Mononuclear cell (primary cell): ENCODE measurements around the gene GSTA2. TPM values are rescaled to one million over a fixed set of nuclear protein-coding genes. Genes with fewer than 3 reads are reported as not detected.

Experiments used
- H3K27me3 ChIP-seq: 2 replicates; pipeline ENCODE4 v1.6.0; 2011; ENCODE audit warnings: low read length, control low read depth; ENCODE audit not compliant: insufficient read depth
- H3K4me1 ChIP-seq: 2 replicates; pipeline ENCODE4 v1.5.1; 2011; ENCODE audit warnings: mild to moderate bottlenecking, low read length, control low read depth; ENCODE audit not compliant: insufficient read depth
- H3K4me3 ChIP-seq: 2 replicates; pipeline ENCODE4 v1.5.1; 2011; ENCODE audit warnings: mild to moderate bottlenecking, low read length, moderate library complexity
- H3K9me3 ChIP-seq: 2 replicates; pipeline ENCODE4 v1.5.1; 2011; ENCODE audit warnings: low read depth, mild to moderate bottlenecking, control low read depth, low read length
- total RNA-seq: library from RNA; depleted of rRNA; stranded (reverse); fragments of >200 nt; gene quantifications from one replicate; pipeline ENCODE4 v1.2.3, GENCODE V29; 2012

The GSTA2 gene
- total RNA-seq, 1 donor = not detected

- no peaks in the 10 kb centered on the region for H3K9me3 ChIP-seq
- no peaks in the 10 kb centered on the region for H3K4me1 ChIP-seq
- H3K4me3 ChIP-seq = no peak overlapping the region
- no peaks in the 10 kb centered on the region for H3K27me3 ChIP-seq
Measured at GRCh38 chr6:52741872-52742271, 21.4 kb downstream of the GSTA2 start.

GRCh38 chr6:52739627-52740026 lies 23.6 kb downstream of the GSTA2 start:
- Histone ChIP-seq H3K4me1 (no peaks in the 10 kb centered on the region), H3K4me3 (no peak overlapping the region), H3K27me3 (no peaks in the 10 kb centered on the region), H3K9me3 (no peaks in the 10 kb centered on the region)

DNA sequence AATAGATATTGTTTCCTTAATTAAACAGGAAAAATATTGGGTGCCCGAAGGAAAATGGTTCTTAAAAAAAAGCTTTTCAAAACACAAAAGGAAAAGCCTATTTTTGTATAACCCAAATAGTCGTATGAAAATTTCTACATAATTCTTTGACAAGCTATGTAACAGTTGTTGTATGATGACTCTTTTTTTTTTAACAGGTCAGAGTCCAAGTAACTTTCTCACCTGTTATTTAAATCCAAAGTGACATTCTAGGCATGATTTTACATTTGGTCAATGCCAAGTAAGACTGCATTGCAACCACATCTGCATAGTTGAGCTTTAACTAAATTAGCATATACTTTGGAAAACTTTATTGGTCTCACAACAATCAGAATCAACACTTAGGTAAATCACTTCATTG lies 24.1 kb downstream of the GSTA2 start:
- Histone ChIP-seq H3K4me3 (no peak overlapping the region), H3K9me3 (no peaks in the 10 kb centered on the region), H3K4me1 (no peaks in the 10 kb centered on the region), H3K27me3 (no peaks in the 10 kb centered on the region)

DNA sequence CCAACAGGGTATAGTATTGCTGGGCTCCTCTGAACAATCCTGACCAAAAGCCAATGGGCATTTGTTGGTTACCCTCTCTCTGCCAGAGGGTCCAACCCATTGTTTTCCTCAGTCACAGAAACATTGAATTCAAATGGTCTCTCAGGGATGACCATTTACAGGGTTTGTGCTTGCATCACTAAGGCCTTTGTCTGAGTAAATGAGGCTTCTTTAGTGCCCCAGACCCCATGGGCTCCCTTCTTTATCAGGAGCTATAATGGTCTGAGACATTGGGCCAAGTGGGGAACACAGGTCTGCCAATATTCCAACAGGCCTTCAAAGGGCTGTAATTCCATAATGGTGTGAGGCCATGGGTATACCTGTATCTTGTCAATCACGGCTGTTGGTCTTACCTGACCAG lies 27.1 kb downstream of the GSTA2 start:
- Histone ChIP-seq H3K9me3 (no peaks in the 10 kb centered on the region), H3K4me3 (no peak overlapping the region), H3K4me1 (no peaks in the 10 kb centered on the region), H3K27me3 (no peaks in the 10 kb centered on the region)

DNA sequence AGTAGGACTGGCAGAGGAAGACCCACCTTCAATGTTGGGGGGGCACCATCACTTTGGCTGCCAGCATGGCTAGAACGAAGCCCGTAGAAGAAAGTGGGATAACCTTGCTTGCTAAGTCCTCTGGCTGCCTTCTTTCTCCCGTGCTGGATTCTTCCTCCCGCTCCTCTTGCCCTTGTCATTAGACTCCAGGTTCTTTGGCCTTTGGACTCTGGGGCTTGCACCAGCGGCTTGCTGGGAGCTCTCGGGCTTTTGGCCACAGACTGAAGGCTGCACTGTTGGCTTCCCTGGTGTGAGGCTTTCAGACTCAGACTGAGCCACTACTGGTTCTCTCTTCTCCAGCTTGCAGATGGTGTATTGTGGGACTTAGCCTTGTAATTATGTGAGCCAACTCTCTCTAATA lies 28.2 kb downstream of the GSTA2 start:
- Histone ChIP-seq H3K4me3 (no peak overlapping the region), H3K4me1 (no peaks in the 10 kb centered on the region), H3K27me3 (no peaks in the 10 kb centered on the region), H3K9me3 (no peaks in the 10 kb centered on the region)

GRCh38 chr6:52734072-52734471 lies 29.2 kb downstream of the GSTA2 start:
- H3K4me3 ChIP-seq = no peak overlapping the region
- H3K27me3 ChIP-seq = no peaks in the 10 kb centered on the region
- no peaks in the 10 kb centered on the region for H3K9me3 ChIP-seq
- H3K4me1 ChIP-seq = no peaks in the 10 kb centered on the region

- Histone ChIP-seq H3K27me3 (no peaks in the 10 kb centered on the region), H3K9me3 (no peaks in the 10 kb centered on the region), H3K4me3 (no peak overlapping the region), H3K4me1 (no peaks in the 10 kb centered on the region)
Measured at GRCh38 chr6:52733172-52733571, 30.1 kb downstream of the GSTA2 start.

DNA sequence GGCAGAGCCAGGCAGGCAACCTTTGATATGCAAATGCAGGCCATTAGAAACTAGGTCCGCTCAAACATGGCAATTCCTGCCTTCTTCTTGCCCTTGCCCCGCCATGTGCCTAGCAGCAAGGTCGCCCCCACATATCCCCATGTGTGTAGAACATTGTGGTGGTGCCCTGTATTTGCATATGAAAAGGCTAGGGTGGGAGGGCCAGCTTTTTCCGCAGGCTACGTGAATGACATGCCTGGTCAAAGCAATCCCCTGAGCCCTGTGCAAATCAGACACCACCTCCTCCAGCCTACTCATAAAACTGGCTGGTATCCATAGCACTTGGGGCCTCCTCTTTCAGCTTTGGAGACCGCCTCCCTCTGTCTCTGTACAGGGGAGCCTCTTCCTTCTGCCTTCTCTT lies 31.6 kb downstream of the GSTA2 start:
- H3K27me3 ChIP-seq = no peaks in the 10 kb centered on the region
- no peaks in the 10 kb centered on the region for H3K4me1 ChIP-seq
- H3K9me3 ChIP-seq = no peaks in the 10 kb centered on the region
- no peak overlapping the region for H3K4me3 ChIP-seq

DNA sequence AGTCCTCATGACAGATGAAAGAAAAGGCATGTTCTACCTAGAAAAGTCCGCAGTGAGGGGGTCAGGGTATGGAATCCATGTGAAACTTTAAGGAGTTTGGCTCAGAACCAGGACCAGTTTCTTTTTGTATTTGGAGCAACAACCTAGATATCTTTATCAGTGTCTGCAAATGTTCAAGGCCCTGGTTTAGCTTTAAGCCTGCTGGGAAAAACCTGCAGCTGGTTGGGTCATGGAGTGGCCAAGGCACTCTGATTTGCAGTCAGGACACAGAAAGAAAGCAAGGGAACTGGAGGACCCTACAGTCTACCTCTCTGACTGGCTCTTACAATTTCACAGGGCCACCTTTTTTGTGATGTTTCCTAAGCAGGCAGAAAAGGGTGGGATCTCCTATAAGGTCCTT lies 33.7 kb downstream of the GSTA2 start:
- Histone ChIP-seq H3K27me3 (no peaks in the 10 kb centered on the region), H3K9me3 (no peaks in the 10 kb centered on the region), H3K4me3 (no peak overlapping the region), H3K4me1 (no peaks in the 10 kb centered on the region)

- Histone ChIP-seq H3K4me3 (no peak overlapping the region), H3K27me3 (no peaks in the 10 kb centered on the region), H3K9me3 (no peaks in the 10 kb centered on the region), H3K4me1 (no peaks in the 10 kb centered on the region)
Measured at GRCh38 chr6:52728394-52728793, 34.9 kb downstream of the GSTA2 start.

DNA sequence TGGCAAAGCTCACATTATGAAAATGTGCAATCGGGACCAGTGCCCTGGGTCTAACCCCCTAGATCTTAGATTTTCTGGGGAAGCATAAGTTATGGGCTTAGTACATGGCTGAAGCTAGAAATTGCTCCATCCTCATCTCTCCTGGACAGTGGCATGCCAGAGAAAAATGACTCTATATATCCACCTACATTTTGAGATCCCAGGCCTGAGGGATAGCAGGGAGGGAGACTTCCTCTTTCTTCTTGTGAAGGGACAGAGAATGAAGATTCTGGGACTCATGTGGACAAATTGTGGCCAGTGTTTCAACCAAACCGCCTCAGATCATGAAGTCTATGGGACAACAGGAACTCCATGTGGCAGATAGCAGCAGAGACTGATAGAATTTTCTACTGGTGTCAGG lies 35.4 kb downstream of the GSTA2 start:
- Histone ChIP-seq H3K4me1 (no peaks in the 10 kb centered on the region), H3K27me3 (no peaks in the 10 kb centered on the region), H3K4me3 (no peak overlapping the region), H3K9me3 (no peaks in the 10 kb centered on the region)

DNA sequence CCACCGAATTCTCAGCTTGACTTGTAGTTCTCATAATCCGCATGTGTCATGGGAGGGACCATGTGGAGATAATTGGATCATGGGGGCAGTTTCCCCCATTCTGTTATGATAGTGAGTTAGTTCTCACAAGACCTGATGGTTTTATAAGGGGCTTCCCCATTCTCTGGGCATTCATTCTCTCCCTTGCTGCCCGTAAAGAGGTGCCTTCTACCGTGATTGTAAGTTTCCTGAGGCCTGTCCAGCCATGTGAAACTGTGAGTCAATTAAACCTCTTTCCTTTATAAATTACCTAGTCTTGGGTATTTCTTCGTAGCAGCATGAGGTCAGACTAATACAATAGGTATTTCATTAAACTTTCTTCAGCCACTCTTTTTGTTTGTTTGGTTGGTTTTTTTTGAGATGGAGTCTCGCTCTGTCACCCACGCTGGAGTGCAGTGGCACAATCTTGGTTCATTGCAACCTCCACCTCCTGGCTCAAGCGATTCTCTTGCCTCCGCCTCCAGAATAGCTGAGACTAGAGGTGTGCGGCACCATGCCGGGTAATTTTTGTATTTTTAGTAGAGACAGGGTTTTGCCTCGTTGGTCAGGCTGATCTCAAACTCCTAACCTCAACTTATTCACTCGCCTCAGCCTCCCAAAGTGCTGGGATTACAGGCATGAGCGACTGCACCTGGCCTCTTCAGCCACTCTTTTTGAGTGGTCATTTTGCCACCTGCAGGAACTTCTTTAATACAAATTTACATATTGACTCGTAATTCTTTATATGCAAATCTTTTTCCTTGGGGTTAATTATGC lies 36.3 kb downstream of the GSTA2 start:
- H3K4me1 ChIP-seq = no peaks in the 10 kb centered on the region
- H3K9me3 ChIP-seq = no peaks in the 10 kb centered on the region
- no peaks in the 10 kb centered on the region for H3K27me3 ChIP-seq
- H3K4me3 ChIP-seq = no peak overlapping the region

- Histone ChIP-seq H3K4me1 (no peaks in the 10 kb centered on the region), H3K27me3 (no peaks in the 10 kb centered on the region), H3K9me3 (no peaks in the 10 kb centered on the region), H3K4me3 (no peak overlapping the region)
Measured at GRCh38 chr6:52726193-52726542, 37.1 kb downstream of the GSTA2 start.

DNA sequence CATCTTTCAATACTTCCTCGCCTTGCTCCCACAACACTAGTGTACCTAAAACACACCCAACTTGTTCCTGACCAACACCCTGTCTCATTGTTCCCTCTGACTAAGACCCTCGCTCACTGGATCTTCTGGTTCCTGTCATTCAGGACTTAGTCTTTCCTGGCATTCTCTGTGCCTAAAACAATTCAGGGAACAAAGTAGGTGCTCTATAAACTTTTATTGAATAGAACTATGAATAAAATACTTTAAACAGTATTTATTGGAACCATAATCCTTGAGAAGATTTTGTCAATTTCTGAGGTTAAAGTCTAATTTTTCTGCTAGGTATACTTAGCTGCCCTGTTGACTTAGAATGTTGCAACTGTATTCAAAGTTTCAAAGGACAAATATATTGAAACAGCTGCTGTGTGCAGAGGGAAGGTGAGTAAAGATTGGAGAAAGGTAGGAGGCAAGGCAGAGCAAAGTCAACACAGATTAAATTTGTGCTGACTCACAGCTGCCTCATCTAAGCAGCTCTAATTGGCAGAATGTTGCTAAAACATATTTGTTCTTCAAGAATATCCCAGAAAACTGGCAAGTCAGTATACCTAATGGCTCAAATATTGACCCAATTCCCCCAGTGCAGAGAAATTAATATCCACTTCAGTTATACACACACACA lies 37.6 kb downstream of the GSTA2 start:
- Histone ChIP-seq H3K4me1 (no peaks in the 10 kb centered on the region), H3K27me3 (no peaks in the 10 kb centered on the region), H3K9me3 (no peaks in the 10 kb centered on the region), H3K4me3 (no peak overlapping the region)

DNA sequence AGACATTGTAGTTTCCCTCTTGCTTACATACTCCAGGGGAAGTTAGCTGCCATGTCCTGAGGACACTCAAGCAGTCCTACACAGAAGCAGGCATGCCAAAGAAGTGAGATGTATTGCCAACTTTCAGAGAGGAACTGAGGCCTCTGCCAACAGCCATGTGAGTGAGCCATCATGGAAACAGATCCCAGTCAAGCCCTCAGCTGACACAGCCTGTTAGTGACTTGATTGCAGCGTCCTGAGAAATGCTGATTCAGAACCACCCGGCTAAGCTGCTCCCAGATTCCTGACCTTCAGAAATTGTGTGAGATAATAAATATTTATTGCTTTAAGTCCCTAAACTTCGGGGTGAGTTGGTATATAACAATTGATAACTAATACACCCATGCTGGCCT lies 38.1 kb downstream of the GSTA2 start:
- Histone ChIP-seq H3K27me3 (no peaks in the 10 kb centered on the region), H3K4me3 (no peak overlapping the region), H3K9me3 (no peaks in the 10 kb centered on the region), H3K4me1 (no peaks in the 10 kb centered on the region)
